K562 (cell line): ENCODE results near the gene RDH14. TPM values are rescaled to one million over a fixed set of nuclear protein-coding genes. Genes with fewer than 3 reads are reported as not detected.

ENCODE experiments used
- ATAC-seq: fragments of 200-7000 bp; cut with Tn5 transposase; 3 replicates; pipeline ENCODE4 v1.9.1; 2020; ENCODE audit warnings: moderate library complexity
- BruUV-seq: library from RNA; stranded (reverse); fragments of 400-500 nt; replicated peaks from 2 replicates; lab custom pipeline; 2021; lab: Mats Ljungman, UMichigan
- CTCF ChIA-PET: fragments of 300-600 bp; formaldehyde crosslinking; extraction: SDS; loops from one replicate; lab custom pipeline; 2021; ENCODE audit warnings: low intra/inter-chr PET ratio; lab: Yijun Ruan, JAX
- POLR2A ChIA-PET: fragments of 300-600, 350-650 bp; sonication (Branson Sonifier 250); formaldehyde crosslinking; extraction: SDS; loops from one replicate; lab custom pipeline; 2021; ENCODE audit warnings: antibody characterized with exemption, inconsistent platforms; lab: Yijun Ruan, JAX
- DNase-seq, 4 experiments: peaks; one replicate each; pipeline versions ENCODE4 v3.0.0 to v3.0.0-alpha.2; 2011 to 2018; ENCODE audit warnings: low spot score in 3 of 4, mixed read lengths in 3 of 4; ENCODE audit errors: extremely low read depth in 1 of 4
- FAIRE-seq: peaks from 2 replicates; lab custom pipeline; 2011; peaks lifted over from hg19 to GRCh38; lab: Jason Lieb, UNC
- H2AFZ ChIP-seq: 2 replicates; pipeline ENCODE4 v1.6.0; 2011; ENCODE audit warnings: low read depth, low read length, control low read depth, inconsistent platforms
- H3K27ac ChIP-seq: fragments of 200-600 bp; 3 replicates; pipeline ENCODE4 v1.8.0; 2011; ENCODE audit warnings: low read depth, mild to moderate bottlenecking, control low read depth, inconsistent platforms, low read length, moderate library complexity, mixed read lengths; ENCODE audit errors: extremely low read depth
- H3K27me3 ChIP-seq, 2 experiments: fragments of 300-600 bp in 1 of 2; 2 replicates in 1 of 2; 3 replicates in 1 of 2; pipeline versions ENCODE4 v1.6.0 to v1.8.0; 2011; ENCODE audit warnings: inconsistent platforms in 2 of 2, low read length in 2 of 2, mild to moderate bottlenecking in 1 of 2, mixed read lengths in 1 of 2, moderate library complexity in 1 of 2; ENCODE audit not compliant: control insufficient read depth in 2 of 2, insufficient read depth in 2 of 2
- H3K36me3 ChIP-seq: fragments of 300-600 bp; 3 replicates; pipeline ENCODE4 v1.8.0; 2011; ENCODE audit warnings: mild to moderate bottlenecking, low read length, inconsistent platforms; ENCODE audit not compliant: control insufficient read depth, insufficient read depth
- H3K4me1 ChIP-seq, 2 experiments: fragments of 200-600 bp in 1 of 2; replicated peaks in 1 of 2; 2 replicates in 1 of 2; 3 replicates in 1 of 2; pipeline versions ENCODE4 v1.5.1 to v1.8.0; 2011; ENCODE audit warnings: inconsistent platforms in 2 of 2, low read length in 2 of 2, mild to moderate bottlenecking in 1 of 2, mixed read lengths in 1 of 2, moderate library complexity in 1 of 2; ENCODE audit not compliant: control insufficient read depth in 2 of 2, insufficient read depth in 2 of 2
- H3K4me2 ChIP-seq: 2 replicates; pipeline ENCODE4 v1.6.1; 2011; ENCODE audit warnings: low read length, control low read depth, inconsistent platforms, mixed read lengths; ENCODE audit not compliant: insufficient read depth
- H3K4me3 ChIP-seq: fragments of 200-600 bp; sonication (generic), shearing (Covaris generic); 2 replicates; pipeline ENCODE4 v1.5.1; 2016; ENCODE audit warnings: control low read depth, inconsistent platforms
- H3K79me2 ChIP-seq: fragments of 200-600 bp; 3 replicates; pipeline ENCODE4 v1.8.0; 2011; ENCODE audit warnings: low read length, inconsistent platforms; ENCODE audit not compliant: control insufficient read depth, insufficient read depth
- H3K9ac ChIP-seq, 2 experiments: 2 replicates each; pipeline versions ENCODE4 v1.6.0 to v1.6.1; 2011; ENCODE audit warnings: low read depth in 2 of 2, low read length in 2 of 2, control low read depth in 1 of 2, inconsistent platforms in 1 of 2, mild to moderate bottlenecking in 1 of 2, mixed read lengths in 1 of 2; ENCODE audit not compliant: insufficient read depth in 1 of 2
- H3K9me1 ChIP-seq: one replicate; pipeline ENCODE4 v1.6.0; 2011; ENCODE audit warnings: inconsistent platforms, mild to moderate bottlenecking, low read length, moderate library complexity; ENCODE audit not compliant: control insufficient read depth, insufficient read depth
- H3K9me3 ChIP-seq: replicated peaks from 2 replicates; pipeline ENCODE4 v1.5.1; 2011; ENCODE audit warnings: low read depth, low read length, inconsistent platforms; ENCODE audit not compliant: control insufficient read depth, insufficient read depth
- H4K20me1 ChIP-seq: replicated peaks from 2 replicates; pipeline ENCODE4 v1.6.1; 2011; ENCODE audit warnings: low read length, inconsistent platforms, mixed read lengths; ENCODE audit not compliant: control insufficient read depth, insufficient read depth
- CBX3 ChIP-seq, 2 experiments: IDR thresholded peaks; 1 replicate in 1 of 2; 2 replicates in 1 of 2; pipeline ENCODE4 v1.6.1; 2012; ENCODE audit warnings: inconsistent platforms in 2 of 2, low read length in 2 of 2, borderline replicate concordance in 1 of 2, control low read depth in 1 of 2
- CSDE1 ChIP-seq, 2 experiments: fragments of 450-650 bp; IDR thresholded peaks; 2 replicates each; pipeline ENCODE4 v1.6.1; 2016; ENCODE audit warnings: mild to moderate bottlenecking in 1 of 2
- ETV5 ChIP-seq: sonication (generic); formaldehyde crosslinking; IDR thresholded peaks from 2 replicates; pipeline ENCODE4 v1.4.0; 2020; ENCODE audit warnings: low read depth, mild to moderate bottlenecking, missing genetic modification reagents
- HDAC3 ChIP-seq: fragments of 450-650 bp; IDR thresholded peaks from 2 replicates; pipeline ENCODE4 v1.6.1; 2018; ENCODE audit warnings: borderline replicate concordance, mild to moderate bottlenecking, moderate library complexity; ENCODE audit not compliant: partially characterized antibody
- KAT2B ChIP-seq: IDR thresholded peaks from one replicate; pipeline ENCODE4 v1.6.1; 2012; ENCODE audit warnings: low read depth, mild to moderate bottlenecking, control low read depth, inconsistent platforms, low read length, moderate library complexity
- KLF6 ChIP-seq: fragments of 250-450 bp; sonication (Bioruptor Pico); IDR thresholded peaks from 2 replicates; pipeline ENCODE4 v1.4.0; 2020; ENCODE audit warnings: mild to moderate bottlenecking, moderate library complexity, borderline replicate concordance
- NFYB ChIP-seq: IDR thresholded peaks from 2 replicates; pipeline ENCODE4 v1.6.1; 2011; ENCODE audit warnings: mild to moderate bottlenecking, moderate library complexity; ENCODE audit not compliant: insufficient read length; ENCODE audit errors: extremely low read depth
- NR0B1 ChIP-seq: fragments of 450-650 bp; IDR thresholded peaks from one replicate; pipeline ENCODE4 v1.6.1; 2018; ENCODE audit warnings: mild to moderate bottlenecking, moderate library complexity; ENCODE audit not compliant: partially characterized antibody
- SMARCA5 ChIP-seq: fragments of 450-650 bp; IDR thresholded peaks from 2 replicates; pipeline ENCODE4 v1.6.1; 2016
- THRAP3 ChIP-seq: fragments of 450-650 bp; IDR thresholded peaks from 2 replicates; pipeline ENCODE4 v1.6.1; 2016; ENCODE audit warnings: mild to moderate bottlenecking, inconsistent platforms, borderline replicate concordance
- YY1 ChIP-seq, 3 experiments: IDR thresholded peaks; 2 replicates each; pipeline ENCODE4 v1.6.1; 2011; ENCODE audit warnings: low read length in 2 of 3, mild to moderate bottlenecking in 2 of 3, moderate library complexity in 2 of 3, borderline replicate concordance in 1 of 3, control low read depth in 1 of 3, low read depth in 1 of 3; ENCODE audit not compliant: insufficient read depth in 3 of 3, insufficient replicate concordance in 2 of 3, control insufficient read depth in 1 of 3, insufficient read length in 1 of 3; ENCODE audit errors: extremely low read depth in 1 of 3
- WGBS: fragments of 100-300 bp; shearing (Covaris generic); methylation state at CpG from one replicate; pipeline ENCODE4 v1.1.6; 2016; ENCODE audit warnings: low coverage, mixed read lengths; ENCODE audit not compliant: insufficient coverage; ENCODE audit errors: missing lambda C conversion rate; 5-methylcytosine and 5-hydroxymethylcytosine counted together
- in situ Hi-C: fragments of 300-500 bp; cut with MboI; formaldehyde crosslinking; loops from 4 replicates; pipeline ENCODE4 v1.15.0; 2018; ENCODE audit warnings: inconsistent platforms, mixed read lengths
- intact Hi-C: fragments of 100-400 bp; cut with micrococcal nuclease; formaldehyde crosslinking; loops from 2 replicates; pipeline ENCODE4 v1.14.2; 2022
- polyA plus RNA-seq, 8 experiments: library from polyadenylated mRNA; depleted of rRNA in 4 of 8; stranded (reverse) in 5 of 8; unstranded in 3 of 8; fragments of >200 nt; fragmentation: Nextera tagmentation in 2 of 8; fragmentation: Illumina TruSeq in 1 of 8; extraction: Ambion mirVana in 2 of 8; extraction: Trizol in 1 of 8; gene quantifications; 2 replicates each; pipeline versions ENCODE4 v1.2.1 to v1.2.3, GENCODE V29; 2011 to 2014; ENCODE audit warnings: inconsistent platforms in 1 of 8, missing spikeins in 1 of 8
- total RNA-seq, 7 experiments: library from RNA; depleted of rRNA in 6 of 7; stranded (reverse); fragments of >200 nt in 6 of 7; fragmentation: Illumina TruSeq in 2 of 7; extraction: Trizol in 2 of 7; gene quantifications; 2 replicates each; pipeline versions ENCODE4 v1.2.1 to v1.2.3, GENCODE V29; 2011 to 2021; ENCODE audit warnings: low replicate concordance in 1 of 7
- TF ChIP-seq, protein P1 (sequence below): fragments of 250-450 bp; sonication (Bioruptor Pico); IDR thresholded peaks from 2 replicates; pipeline ENCODE4 v1.8.0; 2021; ENCODE audit warnings: moderate library complexity, mild to moderate bottlenecking, inconsistent platforms

The RDH14 gene
- total and polyA plus RNA-seq, 9 of the 15 experiments (the other 6 are each of a cell fraction or from before 2014, with no cell fraction given), result 6.7 to 26.2 (median 20.9) TPM

DNA sequence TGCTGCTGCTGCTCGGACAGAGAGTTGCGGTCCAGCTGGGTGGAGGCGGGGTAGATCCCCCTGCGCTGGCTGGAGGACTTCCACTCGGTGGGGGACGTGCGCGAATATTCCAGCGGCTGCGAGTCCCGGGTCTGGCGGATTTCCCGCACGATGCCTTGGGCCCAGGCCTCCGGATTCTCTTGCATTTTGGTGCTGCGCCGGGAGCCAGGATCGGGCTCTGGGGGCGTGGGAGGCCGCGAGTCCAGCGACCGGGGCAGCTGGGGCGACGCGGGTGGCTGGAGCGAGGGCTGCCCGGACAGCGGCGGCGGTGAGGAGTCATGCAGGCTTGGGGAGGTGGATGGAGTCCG, 24.1 kb upstream of the RDH14 start:
- Histone ChIP-seq H3K27me3 (peaks cover 3 to 17% of the 10 kb centered on the region in 2 experiments; a peak in 3 of 5 replicates), H3K4me1 (no peaks in the 10 kb centered on the region), H3K9ac (no peak overlapping the region), H4K20me1 (no peaks in the 10 kb centered on the region), H3K9me3 (no peaks in the 10 kb centered on the region), H3K4me3 (no peak overlapping the region), H3K79me2 (no peaks in the 10 kb centered on the region), H3K4me2 (no peak overlapping the region), H2AFZ (no peak overlapping the region), H3K27ac (no peak overlapping the region), H3K9me1 (no peaks in the 10 kb centered on the region), H3K36me3 (no peaks in the 10 kb centered on the region)
- no peak for DNase-seq
- ChIA-PET POLR2A (no interaction called here), CTCF (no interaction called here)
- in situ Hi-C loops, result no loop called here
- no TSS peak for BruUV-seq
- 7% methylated on average over 9 of the region's 32 CpGs for WGBS
- ATAC-seq, result no peak; the same call in 2 of the 3 replicates
- TF ChIP-seq SMARCA5 (no peak), NR0B1 (no peak), YY1 (IDR thresholded peaks at IDR 0.05; ENCODE audit: borderline replicate concordance in 1 of 3, control insufficient read depth in 1 of 3, extremely low read depth in 1 of 3, insufficient read depth in 3 of 3, insufficient read length in 1 of 3, insufficient replicate concordance in 2 of 3, low read depth in 1 of 3, low read length in 2 of 3) (no peak), HDAC3 (no peak), NFYB (no peak), CSDE1 (IDR thresholded peaks at IDR 0.05) (no peak), KAT2B (no peak), CBX3 (IDR thresholded peaks at IDR 0.05; ENCODE audit: borderline replicate concordance in 1 of 2, low read length in 2 of 2) (no peak), THRAP3 (no peak), KLF6 (CRISPR knock-in tag) (no peak), ETV5 (CRISPR knock-in tag) (no peak)
- TF ChIP-seq, protein P1, sequence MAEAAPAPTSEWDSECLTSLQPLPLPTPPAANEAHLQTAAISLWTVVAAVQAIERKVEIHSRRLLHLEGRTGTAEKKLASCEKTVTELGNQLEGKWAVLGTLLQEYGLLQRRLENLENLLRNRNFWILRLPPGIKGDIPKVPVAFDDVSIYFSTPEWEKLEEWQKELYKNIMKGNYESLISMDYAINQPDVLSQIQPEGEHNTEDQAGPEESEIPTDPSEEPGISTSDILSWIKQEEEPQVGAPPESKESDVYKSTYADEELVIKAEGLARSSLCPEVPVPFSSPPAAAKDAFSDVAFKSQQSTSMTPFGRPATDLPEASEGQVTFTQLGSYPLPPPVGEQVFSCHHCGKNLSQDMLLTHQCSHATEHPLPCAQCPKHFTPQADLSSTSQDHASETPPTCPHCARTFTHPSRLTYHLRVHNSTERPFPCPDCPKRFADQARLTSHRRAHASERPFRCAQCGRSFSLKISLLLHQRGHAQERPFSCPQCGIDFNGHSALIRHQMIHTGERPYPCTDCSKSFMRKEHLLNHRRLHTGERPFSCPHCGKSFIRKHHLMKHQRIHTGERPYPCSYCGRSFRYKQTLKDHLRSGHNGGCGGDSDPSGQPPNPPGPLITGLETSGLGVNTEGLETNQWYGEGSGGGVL (CRISPR knock-in tag), result no peak
- no peak for FAIRE-seq
- intact Hi-C loops, result no loop called here
